GM12872 (cell line): ENCODE results near the gene PHRF1.

Source experiments
- CTCF ChIP-seq: IDR thresholded peaks from 3 replicates; pipeline ENCODE4 v1.5.1; 2011; ENCODE audit warnings: low read depth, mild to moderate bottlenecking, low read length, moderate library complexity; ENCODE audit not compliant: insufficient read depth

Gene PHRF1

GRCh38 chr11:603154-603553 lies 26.9 kb downstream of the PHRF1 start:
- no peak for TF ChIP-seq CTCF

- TF ChIP-seq CTCF, result no peak
Observed at GRCh38 chr11:605286-606129, 29.2 kb downstream of the PHRF1 start.

- no peak for TF ChIP-seq CTCF
Observed at GRCh38 chr11:606245-606644, 30.0 kb downstream of the PHRF1 start.

GRCh38 chr11:607020-607780 lies 30.9 kb downstream of the PHRF1 start:
- TF ChIP-seq CTCF, result no peak

GRCh38 chr11:607971-608659 lies 31.8 kb downstream of the PHRF1 start:
- TF ChIP-seq CTCF, result no peak

- no peak for TF ChIP-seq CTCF
Observed at GRCh38 chr11:608791-609251, 32.6 kb downstream of the PHRF1 start.

- TF ChIP-seq CTCF, result no peak
Observed at GRCh38 chr11:609341-609811, 33.1 kb downstream of the PHRF1 start.
